B cell (primary cell): ENCODE results near the gene VAV3. TPM values are rescaled to one million over a fixed set of nuclear protein-coding genes. Genes with fewer than 3 reads are reported as not detected.

ENCODE experiments used
- ATAC-seq: fragments of 200-7000 bp; cut with Tn5 transposase; one replicate; pipeline ENCODE4 v1.10.0; 2021; ENCODE audit warnings: low read depth, mild to moderate bottlenecking, moderate number of reproducible peaks, moderate library complexity
- CTCF ChIA-PET: fragments of 350-600 bp; sonication (Branson Sonifier 250); formaldehyde crosslinking; loops from one replicate; lab custom pipeline; 2021; ENCODE audit warnings: antibody characterized with exemption, inconsistent platforms; lab: Charles Lee
- POLR2A ChIA-PET: fragments of 350-600 bp; sonication (Branson Sonifier 250); formaldehyde crosslinking; loops from one replicate; lab custom pipeline; 2021; ENCODE audit warnings: antibody characterized with exemption; lab: Charles Lee
- DNase-seq: peaks from one replicate; pipeline ENCODE4 v3.0.0; 2013
- H2AFZ ChIP-seq: 2 replicates; pipeline ENCODE4 v1.6.1; 2012; ENCODE audit warnings: mild to moderate bottlenecking, low read depth, low read length; ENCODE audit not compliant: insufficient read depth, poor library complexity, severe bottlenecking
- H3K27ac ChIP-seq, 2 donors: 1 replicate in 1 of 2; 2 replicates in 1 of 2; pipeline ENCODE4 v1.5.1; 2012 to 2013; ENCODE audit warnings: low read length in 2 of 2, mild to moderate bottlenecking in 2 of 2, moderate library complexity in 1 of 2
- H3K27me3 ChIP-seq, 4 experiments: fragments of 200-600 bp in 1 of 4; sonication (generic) in 1 of 4; replicated peaks in 1 of 4; 1 replicate in 2 of 4; 2 replicates in 2 of 4; pipeline versions ENCODE4 v1.6.1 to v1.7.0; 2013 to 2016; ENCODE audit warnings: low read length in 3 of 4, mild to moderate bottlenecking in 2 of 4, mixed read lengths in 1 of 4, moderate library complexity in 1 of 4; ENCODE audit not compliant: insufficient read depth in 4 of 4, control insufficient read depth in 3 of 4; ENCODE audit errors: control extremely low read depth in 1 of 4
- H3K36me3 ChIP-seq, 2 experiments: replicated peaks in 1 of 2; 1 replicate in 1 of 2; 2 replicates in 1 of 2; pipeline versions ENCODE4 v1.6.1 to v1.7.1; 2013; ENCODE audit warnings: low read length in 1 of 2; ENCODE audit not compliant: insufficient read depth in 2 of 2, control insufficient read depth in 1 of 2; ENCODE audit errors: control extremely low read depth in 1 of 2, extremely low read depth in 1 of 2
- H3K4me1 ChIP-seq, 2 donors: fragments of 200-600 bp in 1 of 2; sonication (generic) in 1 of 2; 1 replicate in 1 of 2; 2 replicates in 1 of 2; pipeline versions ENCODE4 v1.5.1 to v1.6.1; 2013 to 2017; ENCODE audit warnings: low read length in 2 of 2; ENCODE audit not compliant: control insufficient read depth in 2 of 2, insufficient read depth in 2 of 2
- H3K4me2 ChIP-seq: replicated peaks from 2 replicates; pipeline ENCODE3; 2012; ENCODE audit warnings: mild to moderate bottlenecking, low read depth, low read length; ENCODE audit not compliant: poor library complexity, severe bottlenecking
- H3K4me3 ChIP-seq, 5 experiments: fragments of 200-600 bp in 1 of 5; sonication (generic) in 1 of 5; 1 replicate in 3 of 5; 2 replicates in 2 of 5; pipeline versions ENCODE4 v1.5.1 to v1.7.0; 2011 to 2016; ENCODE audit warnings: low read length in 4 of 5, mild to moderate bottlenecking in 4 of 5, low read depth in 2 of 5, control low read depth in 1 of 5, moderate library complexity in 1 of 5; ENCODE audit not compliant: insufficient read depth in 1 of 5; ENCODE audit errors: control extremely low read depth in 1 of 5, extremely low read depth in 1 of 5
- H3K79me2 ChIP-seq: fragments of 200-600 bp; sonication (generic); one replicate; pipeline ENCODE4 v1.6.0; 2016; ENCODE audit warnings: low read length; ENCODE audit not compliant: control insufficient read depth, insufficient read depth
- H3K9ac ChIP-seq: fragments of 200-600 bp; sonication (generic); 2 replicates; pipeline ENCODE4 v1.6.1; 2017; ENCODE audit warnings: mild to moderate bottlenecking, low read length, moderate library complexity
- H3K9me3 ChIP-seq, 3 donors: one replicate each; pipeline versions ENCODE4 v1.6.1 to v1.7.1; 2013; ENCODE audit warnings: low read length in 2 of 3; ENCODE audit not compliant: control insufficient read depth in 2 of 3, insufficient read depth in 1 of 3; ENCODE audit errors: control extremely low read depth in 1 of 3
- H4K20me1 ChIP-seq: 2 replicates; pipeline ENCODE4 v1.6.0; 2012; ENCODE audit warnings: mild to moderate bottlenecking, low read length; ENCODE audit not compliant: insufficient read depth, control insufficient read depth, poor library complexity, severe bottlenecking
- H3K27ac Mint-ChIP-seq: one replicate; pipeline ENCODE4 v1.8.0; 2021; ENCODE audit warnings: mixed read lengths
- H3K27me3 Mint-ChIP-seq: one replicate; pipeline ENCODE4 v1.8.0; 2021; ENCODE audit warnings: mixed read lengths
- H3K4me1 Mint-ChIP-seq: one replicate; pipeline ENCODE4 v1.8.0; 2021; ENCODE audit warnings: mixed read lengths
- H3K4me3 Mint-ChIP-seq: one replicate; pipeline ENCODE4 v1.8.0; 2021; ENCODE audit warnings: mixed read lengths
- H3K9me3 Mint-ChIP-seq: one replicate; pipeline ENCODE4 v1.8.0; 2022; ENCODE audit warnings: mixed read lengths; ENCODE audit not compliant: insufficient read depth
- CTCF ChIP-seq: fragments of 200-600 bp; IDR thresholded peaks from one replicate; pipeline ENCODE4 v1.8.0; 2022; ENCODE audit warnings: antibody characterized with exemption, mild to moderate bottlenecking
- EZH2 ChIP-seq: IDR thresholded peaks from 2 replicates; pipeline ENCODE4 v1.6.1; 2012; ENCODE audit warnings: borderline replicate concordance, low read depth, mild to moderate bottlenecking, moderate library complexity, low read length; ENCODE audit not compliant: insufficient read depth, poor library complexity, severe bottlenecking
- WGBS: methylation state at CpG from one replicate; pipeline ENCODE4 v1.1.5; 2013; ENCODE audit warnings: missing lambda C conversion rate; ENCODE audit not compliant: insufficient coverage; 5-methylcytosine and 5-hydroxymethylcytosine counted together
- intact Hi-C: fragments of 100-400 bp; cut with micrococcal nuclease; formaldehyde crosslinking; loops from one replicate; pipeline ENCODE4 v1.10.0; 2022
- polyA plus RNA-seq: library from polyadenylated mRNA; depleted of rRNA; stranded (reverse); fragments of >200 nt; gene quantifications from 2 replicates; pipeline ENCODE4 v1.2.3, GENCODE V29; 2012
- total RNA-seq, 2 donors: library from RNA; stranded (reverse); fragments of 120-200 nt in 1 of 2; gene quantifications; 1 replicate in 1 of 2; 2 replicates in 1 of 2; pipeline versions ENCODE4 v1.2.3 to v1.2.4, GENCODE V29; 2013 to 2022

The VAV3 gene
- total and polyA plus RNA-seq, 2 donors (not counting 1 experiment from before 2014, with no cell fraction given): 14.8 to 32.5 TPM

GRCh38 chr1:107538502-107538901 lies 426.5 kb downstream of the VAV3 start:
- Histone ChIP-seq H3K4me1 (no peaks in the 10 kb centered on the region), H4K20me1 (no peaks in the 10 kb centered on the region), H3K79me2 (no peaks in the 10 kb centered on the region), H3K27ac (no peak overlapping the region), H3K27me3 (no peaks in the 10 kb centered on the region), H2AFZ (no peak overlapping the region), H3K9ac (no peak overlapping the region), H3K4me2 (no peak overlapping the region), H3K9me3 (no peaks in the 10 kb centered on the region), H3K36me3 (no peaks in the 10 kb centered on the region), H3K4me3 (no peak overlapping the region)
- Mint-ChIP-seq H3K9me3 (no peaks in the 10 kb centered on the region), H3K4me1 (no peaks in the 10 kb centered on the region), H3K4me3 (no peak overlapping the region), H3K27ac (no peak overlapping the region), H3K27me3 (peaks cover 4% of the 10 kb centered on the region)
- ChIA-PET POLR2A (no interaction called here), CTCF (interaction anchor here (3.9 kb wide), 1 partner anchor 10 kb away, joined by 20 read pairs; no protein-coding TSS in a partner anchor)
- TF ChIP-seq EZH2 (no peak), CTCF (no peak)
- intact Hi-C loops: no loop called here
- DNase-seq (no peak), ATAC-seq (no peak)
- WGBS: no CpG with 5 or more reads among the region's 5 CpGs

GRCh38 chr1:107536266-107536665 lies 428.7 kb downstream of the VAV3 start:
- H3K4me3 Mint-ChIP-seq: no peak overlapping the region
- no peaks in the 10 kb centered on the region for H3K4me1 ChIP-seq
- ChIA-PET CTCF (no interaction called here), POLR2A (no interaction called here)
- no peak overlapping the region for H3K27ac ChIP-seq
- no peaks in the 10 kb centered on the region for H3K27me3 ChIP-seq
- H3K4me3 ChIP-seq: no peak overlapping the region
- no peak overlapping the region for H3K4me2 ChIP-seq
- H3K79me2 ChIP-seq: no peaks in the 10 kb centered on the region
- no peaks in the 10 kb centered on the region for H3K9me3 ChIP-seq
- DNase-seq (no peak), ATAC-seq (no peak)
- no peaks in the 10 kb centered on the region for H3K9me3 Mint-ChIP-seq
- H3K27me3 Mint-ChIP-seq: peaks cover 4% of the 10 kb centered on the region
- H2AFZ ChIP-seq: no peak overlapping the region
- no peaks in the 10 kb centered on the region for H4K20me1 ChIP-seq
- no peaks in the 10 kb centered on the region for H3K36me3 ChIP-seq
- no peak overlapping the region for H3K27ac Mint-ChIP-seq
- TF ChIP-seq EZH2: no peak
- TF ChIP-seq CTCF: no peak
- H3K4me1 Mint-ChIP-seq: no peaks in the 10 kb centered on the region
- WGBS: 81% methylated on average over 2 of the region's 3 CpGs
- H3K9ac ChIP-seq: no peak overlapping the region
- intact Hi-C loops: no loop called here
